ENCODE data around the gene MACROD2.

Gene MACROD2

DNA sequence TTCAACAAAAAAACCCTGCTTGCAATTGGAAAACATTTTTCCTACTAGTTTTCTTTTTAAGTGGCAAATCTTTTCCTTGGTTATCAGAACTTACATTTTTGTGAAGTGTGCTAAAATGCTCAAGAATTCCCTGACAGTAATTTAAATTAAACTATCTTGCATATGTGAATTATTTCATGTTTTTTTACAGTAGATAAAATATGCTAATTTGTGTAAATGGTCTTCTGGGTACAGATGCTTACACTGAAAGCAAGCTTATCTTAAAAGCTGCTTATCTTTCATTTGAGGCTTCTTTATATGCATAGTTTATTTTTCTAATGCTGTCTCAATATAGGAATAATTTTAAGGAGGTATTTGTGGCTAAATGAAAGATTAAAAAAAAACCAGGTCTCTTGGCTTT, 745.1 kb downstream of the MACROD2 start:
- no peak for DNase-seq

DNA sequence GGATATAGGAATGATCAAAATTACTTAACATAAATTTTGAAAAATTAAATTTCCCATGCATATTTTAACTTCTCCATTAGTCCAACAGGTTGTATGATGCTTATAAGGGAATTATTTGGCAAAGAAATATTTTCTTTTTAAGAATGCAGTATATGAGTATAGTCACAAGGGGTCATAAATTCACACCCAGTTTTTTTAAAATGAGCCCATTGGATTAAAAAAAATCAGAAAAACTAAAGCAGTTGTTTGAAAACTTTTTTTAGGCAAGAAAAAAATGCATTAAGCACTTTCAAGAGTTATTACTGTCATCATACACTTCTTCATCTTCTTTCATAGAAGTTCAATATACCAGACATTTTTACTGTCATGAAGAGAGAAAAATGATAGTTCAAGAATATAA, 746.3 kb downstream of the MACROD2 start:
- no peak for DNase-seq

DNA sequence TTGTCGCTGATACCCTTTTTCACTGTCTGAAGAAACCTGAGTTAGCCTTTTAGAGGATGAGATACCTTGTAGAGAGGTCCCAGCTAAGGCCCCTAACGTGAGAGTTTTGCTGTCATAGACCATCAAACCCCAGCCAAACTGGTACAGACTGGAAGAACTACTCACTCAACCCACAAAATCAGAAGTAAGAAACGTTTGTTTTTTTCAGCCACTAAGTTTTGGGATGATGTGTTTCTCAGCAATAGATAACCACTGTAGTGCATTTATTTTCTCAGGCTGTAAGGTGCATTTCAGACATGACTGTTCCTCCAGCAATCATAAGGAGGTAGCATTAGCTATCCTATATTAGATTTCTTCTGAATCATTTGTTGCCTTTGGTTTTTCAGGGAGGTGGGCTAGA, 749.4 kb downstream of the MACROD2 start:
- DNase-seq = no peak

DNA sequence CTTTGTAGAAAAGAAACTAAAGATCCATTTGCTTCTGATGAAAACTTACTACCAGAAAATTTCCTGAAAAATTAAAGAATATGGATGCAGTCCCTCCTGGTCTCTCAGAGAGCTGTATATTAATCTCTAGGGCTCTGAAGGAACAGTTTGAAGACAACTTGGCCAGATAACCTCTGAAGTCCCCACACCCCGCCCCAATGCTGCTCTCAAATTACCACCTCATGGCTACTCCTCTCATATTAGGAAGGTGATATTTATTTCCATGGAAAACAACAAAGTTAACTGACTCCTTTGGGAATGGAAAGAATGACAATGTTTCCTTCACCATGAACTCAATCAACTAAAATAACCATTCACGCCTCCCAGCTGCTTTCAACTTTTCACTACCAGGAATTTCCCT, 750.5 kb downstream of the MACROD2 start:
- DNase-seq = no peak

DNA sequence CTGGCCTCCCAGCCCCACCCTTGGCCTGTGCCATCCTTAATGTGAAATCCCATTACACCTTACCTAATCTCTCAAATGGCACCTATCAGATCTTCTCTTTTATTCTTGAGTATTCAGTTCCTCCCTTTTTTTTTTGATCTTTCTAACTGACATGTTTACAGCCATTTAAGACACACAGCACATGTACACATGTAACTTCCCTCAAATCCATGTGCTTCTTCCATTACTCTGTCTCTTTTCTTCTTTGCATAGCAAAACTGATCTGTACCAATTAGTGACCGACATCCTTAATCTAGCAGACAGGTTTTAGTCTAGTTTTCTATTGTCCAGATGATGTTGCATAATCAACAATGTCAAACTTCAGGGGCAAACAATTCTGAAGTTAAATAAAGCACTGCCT, 755.9 kb downstream of the MACROD2 start:
- no peak for DNase-seq

DNA sequence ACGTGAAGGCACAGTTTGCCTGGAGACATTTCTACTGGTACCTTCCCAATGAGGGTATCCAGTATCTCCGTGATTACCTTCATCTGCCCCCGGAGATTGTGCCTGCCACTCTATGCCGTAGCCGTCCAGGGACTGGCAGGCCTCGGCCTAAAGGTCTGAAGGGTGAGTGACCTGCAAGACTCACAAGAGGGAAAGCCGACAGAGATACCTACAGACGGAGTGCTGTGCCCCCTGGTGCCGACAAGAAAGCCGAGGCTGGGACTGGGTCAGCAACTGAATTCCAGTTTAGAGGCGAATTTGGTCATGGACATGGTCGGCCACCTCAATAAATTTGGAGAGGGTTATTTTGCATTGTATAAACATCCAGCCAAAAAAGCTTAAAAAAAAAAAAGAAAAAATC, 762.4 kb downstream of the MACROD2 start:
- DNase-seq = no peak

DNA sequence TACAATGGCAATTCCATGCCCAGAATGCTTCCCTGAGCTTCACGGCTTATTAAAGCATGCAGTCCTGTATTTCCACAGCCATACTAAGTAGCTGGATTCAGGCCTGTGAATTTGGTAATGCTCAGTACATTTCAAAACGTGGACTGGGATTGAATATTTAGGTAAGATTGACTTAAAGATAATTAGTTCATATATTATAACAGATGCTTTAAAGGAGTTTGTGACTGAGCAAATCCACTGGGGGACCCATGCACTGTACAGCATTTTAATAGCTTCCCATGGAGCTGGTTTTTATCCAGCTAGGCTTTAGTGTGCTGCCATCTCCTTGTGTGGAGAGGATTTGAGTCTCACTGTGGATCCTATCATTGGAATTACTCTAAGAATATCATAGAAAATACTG, 763.0 kb downstream of the MACROD2 start:
- no peak for DNase-seq

DNA sequence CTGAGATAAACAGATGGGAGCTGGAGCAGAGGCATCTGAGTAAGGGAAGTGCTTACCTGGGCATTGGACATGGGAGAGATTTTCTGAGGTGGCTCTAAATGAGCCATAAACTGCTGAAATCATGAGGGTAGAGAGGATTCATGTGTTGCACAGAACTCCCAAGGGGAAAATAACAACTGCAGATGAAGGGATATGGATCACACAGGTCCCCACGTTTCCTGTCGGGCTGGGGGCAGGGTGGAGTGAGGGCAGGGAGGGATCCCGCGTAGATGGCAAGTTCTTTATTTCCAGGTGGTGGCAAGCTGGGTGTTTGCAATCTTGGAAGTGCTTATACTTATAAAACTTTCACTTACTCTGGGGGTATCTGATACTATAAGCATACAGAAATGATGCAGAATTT, 764.7 kb downstream of the MACROD2 start:
- DNase-seq = no peak

DNA sequence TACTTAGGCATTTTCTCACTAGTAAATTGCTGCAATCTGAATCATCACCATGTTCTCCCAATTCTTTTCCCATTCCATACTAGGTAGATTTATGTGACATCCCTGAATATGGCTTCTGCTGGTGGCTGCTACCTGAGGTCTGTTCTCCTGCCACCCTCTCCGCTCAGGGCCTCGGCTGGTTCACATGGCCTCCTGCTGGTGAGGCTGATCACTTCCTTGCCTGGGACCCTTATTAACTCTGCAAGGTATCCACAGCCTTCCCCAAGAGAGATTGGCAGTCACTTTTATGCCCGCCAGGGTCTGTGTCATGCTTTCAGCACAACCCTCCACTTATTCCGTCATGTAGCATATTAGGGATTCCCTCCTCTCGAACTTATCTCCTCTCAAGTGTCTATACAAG, 766.6 kb downstream of the MACROD2 start:
- no peak for DNase-seq

DNA sequence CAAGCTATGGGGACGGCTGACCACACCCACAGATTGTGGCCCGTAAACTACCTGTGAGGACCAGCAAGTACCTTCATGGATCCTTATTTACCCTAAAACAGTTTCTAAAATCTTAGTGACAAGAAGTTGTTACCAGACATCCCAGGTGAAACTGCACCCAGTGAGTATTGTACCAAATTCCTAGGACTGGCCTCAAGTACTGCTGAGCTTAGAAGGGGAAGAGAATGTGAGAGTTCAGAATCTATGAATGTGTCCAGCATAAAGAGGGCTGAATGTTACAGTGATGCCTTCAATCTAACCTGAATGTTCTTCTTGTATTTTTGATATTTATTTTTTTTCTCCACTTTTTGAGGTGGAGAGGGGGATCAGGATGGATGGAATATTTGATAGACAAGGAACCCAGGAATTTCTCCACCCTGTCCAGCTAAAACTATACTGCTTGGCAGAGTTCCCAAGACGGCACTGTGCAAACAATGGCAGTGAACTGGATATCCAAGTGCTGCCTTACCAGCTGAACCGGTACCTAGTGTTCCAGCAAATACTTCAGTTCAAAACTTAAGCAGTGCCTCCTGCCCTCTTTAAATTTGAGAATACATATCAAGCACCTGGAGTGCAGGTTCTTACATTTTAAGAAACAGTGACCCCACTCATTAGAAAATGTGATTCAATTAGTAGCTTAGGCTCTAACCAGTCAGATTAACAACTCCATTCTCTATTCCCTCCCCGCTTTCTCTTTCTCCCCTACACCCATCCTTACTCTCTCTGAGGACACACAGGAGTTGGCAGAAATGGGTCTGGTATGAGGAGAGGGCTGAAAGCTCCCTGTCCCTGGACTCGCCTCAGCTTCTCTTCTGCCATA, 769.4 kb downstream of the MACROD2 start:
- DNase-seq = no peak

DNA sequence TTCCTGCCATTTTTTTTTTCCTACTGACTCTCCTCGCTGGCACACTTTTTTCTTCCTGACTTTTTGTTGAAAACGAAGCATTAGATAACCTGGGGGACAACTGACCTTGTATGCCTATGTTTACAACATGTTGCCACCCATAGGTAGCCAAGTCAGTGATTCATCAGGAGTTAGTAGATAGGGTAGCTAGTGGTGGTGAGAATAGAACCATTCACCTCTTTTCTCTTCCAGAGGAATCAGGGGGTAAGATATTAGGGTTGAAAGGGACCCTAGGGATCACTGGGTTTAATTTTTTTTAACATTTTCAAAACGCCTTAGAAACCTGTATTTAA, 770.0 kb downstream of the MACROD2 start:
- no peak for DNase-seq

DNA sequence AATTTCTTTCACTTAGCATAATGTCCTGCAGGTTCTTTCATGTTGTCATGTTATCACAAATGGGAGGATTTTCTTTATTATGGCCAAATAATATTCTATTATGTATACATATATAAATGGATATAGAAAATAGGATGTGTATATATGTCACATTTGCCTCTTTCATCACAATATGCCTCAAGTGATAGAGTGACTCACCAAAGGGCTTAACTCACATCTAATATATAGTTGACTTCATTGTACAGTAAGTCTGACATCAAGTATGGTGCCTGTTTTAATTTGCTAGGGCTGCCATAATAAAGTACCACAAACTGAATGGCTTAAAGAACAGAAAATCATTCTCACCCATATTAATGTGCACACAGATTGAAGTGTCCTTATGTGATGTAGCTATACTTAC, 778.2 kb downstream of the MACROD2 start:
- DNase-seq = no peak

DNA sequence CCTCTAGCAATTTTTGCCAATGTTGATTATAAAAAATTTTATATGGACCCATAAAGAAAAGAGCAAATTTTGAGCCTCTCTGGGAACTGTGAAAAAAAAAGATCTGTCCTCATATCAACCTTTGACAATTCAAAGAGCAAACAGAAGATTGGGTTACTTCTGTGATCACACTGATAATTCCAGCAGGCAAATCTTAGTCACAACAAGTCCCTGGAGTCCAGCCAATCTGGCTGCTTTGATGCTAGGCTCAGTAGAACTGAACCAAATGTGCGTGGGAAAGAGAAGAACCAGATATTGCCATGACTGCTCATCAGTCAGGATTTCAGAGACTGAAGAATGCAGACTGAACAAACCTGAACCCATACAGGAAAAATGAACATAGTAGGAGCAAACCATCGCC, 780.5 kb downstream of the MACROD2 start:
- DNase-seq = peak in 33 of 58 donors; percentile 0 to 68 (median 6)

DNA sequence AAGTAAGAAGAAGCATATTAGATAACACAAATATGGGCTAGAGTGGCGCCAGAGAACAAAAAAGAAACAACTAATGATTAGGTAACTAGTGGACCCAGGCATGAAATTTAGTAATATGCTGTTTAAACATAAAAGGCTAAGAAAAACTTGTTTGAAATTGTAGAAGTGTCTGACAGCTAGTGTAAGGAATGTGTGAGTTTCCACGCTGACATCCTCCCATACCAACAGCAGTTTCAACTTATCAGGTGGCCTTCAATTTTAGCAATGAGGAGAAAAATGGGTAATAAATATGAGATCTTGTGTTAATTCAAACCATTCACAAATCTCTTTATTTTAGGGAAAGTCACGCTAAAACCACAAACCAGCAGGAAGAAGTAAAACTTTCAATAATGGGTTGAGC, 782.3 kb downstream of the MACROD2 start:
- DNase-seq = no peak

DNA sequence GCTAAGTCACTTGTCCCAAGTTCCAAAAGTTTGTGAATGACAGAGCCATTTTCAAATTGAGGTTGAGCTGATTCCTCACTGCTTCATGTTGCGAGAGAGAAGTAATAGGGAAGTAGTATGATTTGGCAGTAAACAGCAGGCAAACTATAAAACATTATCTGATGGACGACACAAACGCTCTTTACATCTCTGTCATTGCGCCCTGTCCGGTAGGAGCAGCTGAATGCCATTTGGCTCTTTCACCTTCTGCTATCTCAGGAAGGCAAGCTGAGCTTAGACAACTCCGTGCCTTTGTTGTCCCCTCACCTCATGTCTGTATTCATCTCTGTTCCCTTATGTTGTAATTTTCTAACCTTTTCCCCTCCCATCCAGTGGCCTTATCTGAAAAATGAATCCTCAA, 782.8 kb downstream of the MACROD2 start:
- no peak for DNase-seq

DNA sequence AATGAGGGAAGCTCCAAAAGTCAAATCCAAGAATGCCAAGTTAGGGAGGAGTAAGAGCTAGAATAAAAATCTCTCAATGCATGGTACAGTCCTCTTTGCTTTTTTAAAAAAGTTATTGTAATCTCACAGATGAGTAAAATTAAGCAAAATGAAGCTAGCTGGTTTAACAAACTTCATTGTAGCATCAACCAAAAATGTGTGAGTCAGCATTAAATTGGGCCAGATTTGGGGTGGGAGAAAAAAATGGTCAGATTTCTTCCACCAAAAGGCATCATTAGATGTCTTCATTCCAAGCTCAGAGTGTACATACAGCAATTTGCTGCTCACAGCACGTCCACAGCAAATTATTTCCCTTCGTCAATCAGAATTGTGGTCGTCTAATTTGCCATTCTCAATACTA, 783.6 kb downstream of the MACROD2 start:
- no peak for DNase-seq

DNA sequence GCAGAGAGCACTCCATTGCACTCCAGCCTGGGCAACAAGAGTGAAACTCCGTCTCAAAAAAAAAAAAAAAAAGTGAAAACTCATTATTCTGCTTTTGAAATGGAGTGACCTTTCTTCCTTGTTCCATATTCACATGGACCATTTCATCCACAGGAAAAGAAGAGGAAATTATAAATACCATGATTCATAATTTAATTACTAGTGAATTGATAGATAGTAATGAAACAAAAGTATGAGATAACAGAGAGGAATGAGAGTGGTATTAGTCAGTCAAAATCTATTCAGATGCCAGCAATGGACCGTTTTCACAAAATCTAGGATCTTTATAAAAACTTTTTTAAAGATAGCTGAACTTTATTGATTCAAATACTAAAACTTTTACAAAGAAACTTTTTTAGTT, 785.2 kb downstream of the MACROD2 start:
- DNase-seq = no peak

DNA sequence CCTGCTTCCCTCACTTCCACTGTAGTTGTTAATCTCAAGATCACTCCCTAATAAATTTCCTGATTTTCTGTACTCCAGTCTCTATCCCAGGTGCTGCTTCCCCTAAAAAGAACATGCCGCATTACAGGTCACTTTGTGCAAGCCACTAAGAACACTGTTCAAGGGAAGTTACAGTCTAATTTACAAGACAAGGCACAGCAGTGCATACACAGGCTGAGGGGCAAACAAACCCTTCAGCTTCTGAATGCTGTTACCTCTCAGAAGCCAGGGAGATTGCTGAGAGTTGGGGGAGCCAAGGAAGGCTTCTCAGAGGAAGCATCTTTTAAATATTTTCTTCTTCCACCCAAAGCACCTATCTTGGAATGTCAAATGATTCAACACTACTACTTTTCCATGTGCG, 787.4 kb downstream of the MACROD2 start:
- DNase-seq = no peak

DNA sequence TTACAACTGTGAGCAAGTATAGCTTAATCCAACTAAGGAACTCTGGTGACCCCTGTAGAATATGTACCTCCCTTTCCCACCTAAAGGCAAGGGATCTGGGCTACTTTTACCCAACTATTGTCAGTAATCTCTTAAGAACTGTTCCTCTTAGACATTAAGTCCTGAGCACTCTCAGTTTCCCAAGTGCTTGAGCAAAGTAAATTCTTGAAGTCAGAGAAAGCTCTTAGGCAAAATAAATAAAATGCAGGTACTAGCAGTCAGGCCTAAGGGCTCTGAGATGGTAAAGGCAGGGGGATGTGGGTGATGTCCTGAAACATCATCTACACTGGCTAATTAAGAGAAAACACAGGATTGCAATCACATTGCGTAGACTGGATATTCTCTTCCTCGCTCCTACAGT, 788.5 kb downstream of the MACROD2 start:
- DNase-seq = no peak

DNA sequence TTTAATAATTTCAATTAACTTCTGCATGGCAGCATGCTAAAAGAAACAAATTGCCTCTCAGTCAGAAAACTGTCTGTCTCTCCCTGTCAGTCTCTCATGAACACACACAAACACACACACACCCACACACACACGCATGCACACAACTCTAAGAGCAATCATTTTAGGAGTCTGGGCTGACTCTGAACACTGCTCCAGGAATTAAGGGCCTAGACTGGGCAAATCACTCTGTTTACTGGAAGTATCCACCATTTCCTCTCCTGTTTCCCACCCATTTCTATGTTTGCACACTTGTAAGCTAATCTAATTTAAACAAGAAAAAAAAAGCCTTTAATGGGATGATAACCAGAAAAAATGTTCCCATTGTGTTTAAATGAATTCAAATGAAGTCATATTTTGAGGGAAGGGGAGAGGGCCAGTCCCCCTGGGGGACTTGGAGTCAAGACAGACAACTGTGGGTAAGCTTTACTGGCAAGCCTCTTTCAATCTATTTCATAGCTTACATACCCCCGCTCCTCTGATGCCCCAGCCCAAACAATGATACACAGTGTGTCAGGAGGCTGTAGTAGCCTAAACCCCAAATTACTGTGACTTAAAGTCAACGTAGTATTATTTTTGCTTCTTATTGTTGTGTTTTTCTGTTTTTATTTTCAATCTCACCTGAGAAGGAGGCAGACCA, 789.9 kb downstream of the MACROD2 start:
- no peak for DNase-seq

DNA sequence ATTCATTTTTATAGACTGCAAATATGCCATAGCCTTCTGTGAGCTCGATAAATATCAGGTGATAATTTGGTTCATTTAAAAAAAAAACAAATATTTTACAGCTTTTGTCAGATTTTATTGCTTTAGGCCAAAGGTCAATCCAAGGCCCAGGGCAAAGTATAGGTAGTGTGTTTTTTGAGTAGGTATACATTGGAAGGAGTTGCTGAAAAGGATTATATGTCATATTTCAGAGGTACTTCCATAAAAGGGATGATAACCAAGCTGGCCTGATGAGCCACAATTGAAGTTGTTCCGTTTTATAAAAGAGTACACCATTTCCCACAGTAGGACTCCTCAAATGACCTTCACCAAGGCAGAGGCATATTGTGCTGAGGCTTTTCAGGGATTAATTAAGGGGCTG, 794.9 kb downstream of the MACROD2 start:
- DNase-seq = no peak

DNA sequence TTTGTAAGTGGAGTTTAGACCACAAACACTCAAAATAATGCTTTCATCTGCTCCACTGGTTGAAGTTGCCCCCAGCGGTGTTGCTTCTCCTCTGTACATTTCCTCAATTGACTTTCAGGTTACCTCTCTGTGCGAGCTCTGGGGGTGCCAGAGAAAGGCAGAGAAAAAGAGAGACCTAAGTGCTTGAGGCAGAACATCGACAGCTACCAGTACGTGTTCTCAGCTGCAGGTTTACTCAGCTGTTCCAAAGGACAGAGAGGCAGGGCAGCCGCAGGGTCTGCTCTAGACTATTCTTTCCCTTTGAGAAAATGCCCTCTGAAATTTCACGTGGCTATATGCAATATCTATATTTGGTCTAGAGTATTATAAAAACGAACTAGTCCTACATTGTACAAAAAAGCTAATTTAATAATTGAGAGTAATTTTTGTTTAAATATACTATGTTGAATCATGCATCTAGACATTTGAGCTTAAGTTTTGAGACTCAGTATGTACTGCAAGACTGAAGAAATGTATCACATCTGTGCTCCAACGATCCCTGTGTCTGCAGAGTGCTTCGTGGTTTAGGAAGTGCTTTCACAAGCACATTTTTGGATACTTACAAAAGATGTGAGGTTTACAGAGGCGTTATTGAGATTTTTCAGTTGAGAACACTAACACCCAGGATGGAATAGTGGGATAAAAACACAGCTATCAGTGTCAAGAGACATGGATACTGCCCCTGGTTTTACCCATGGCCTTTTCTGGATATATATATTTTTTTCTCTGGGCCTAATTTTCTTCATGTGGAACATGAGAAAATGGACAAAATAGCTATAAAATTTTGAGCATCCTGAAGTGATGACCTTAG, 795.7 kb downstream of the MACROD2 start:
- DNase-seq = peak in 2 of 58 donors; percentile 4 to 30

Measured in anterior cingulate cortex (tissue), 58 donors.